HepG2 (cell line): ENCODE measurements around the gene PPP1R1B. TPM values are rescaled to one million over a fixed set of nuclear protein-coding genes. Genes with fewer than 3 reads are reported as not detected.
A peak's percentile ranks its signal among the peaks of the same experiment; 100 is the strongest.

Experiments used
- ATAC-seq: fragments of 200-7000 bp; cut with Tn5 transposase; 3 replicates; pipeline ENCODE4 v1.9.1; 2020; ENCODE audit warnings: mild to moderate bottlenecking, moderate library complexity
- BruUV-seq: library from RNA; stranded (reverse); fragments of 400-500 nt; replicated peaks from 2 replicates; lab custom pipeline; 2021; lab: Mats Ljungman, UMichigan
- CTCF ChIA-PET: fragments of 300-600 bp; formaldehyde crosslinking; extraction: SDS; loops from one replicate; lab custom pipeline; 2021; ENCODE audit warnings: low total read pairs, inconsistent platforms, low intra/inter-chr PET ratio; lab: Yijun Ruan, JAX
- POLR2A ChIA-PET: fragments of 350-600 bp; sonication (Branson Sonifier 250); formaldehyde crosslinking; loops from one replicate; lab custom pipeline; 2020; ENCODE audit warnings: antibody characterized with exemption, inconsistent platforms; lab: Yijun Ruan, JAX
- DNase-seq: peaks from one replicate; pipeline ENCODE4 v3.0.0-alpha.2; 2015; ENCODE audit warnings: low spot score
- FAIRE-seq: peaks from 3 replicates; lab custom pipeline; 2011; peaks lifted over from hg19 to GRCh38; lab: Jason Lieb, UNC
- H2AFZ ChIP-seq: one replicate; pipeline ENCODE4 v1.6.1; 2011; ENCODE audit warnings: low read length, inconsistent platforms
- H3K27ac ChIP-seq: fragments of 300-600 bp; 3 replicates; pipeline ENCODE4 v1.8.0; 2011; ENCODE audit warnings: mixed run types, mild to moderate bottlenecking, mixed read lengths, low read length, inconsistent platforms; ENCODE audit not compliant: insufficient read depth; ENCODE audit errors: extremely low read length
- H3K27me3 ChIP-seq, 2 experiments: fragments of 200-600 bp in 1 of 2; 2 replicates in 1 of 2; 3 replicates in 1 of 2; pipeline versions ENCODE4 v1.6.0 to v1.8.0; 2011; ENCODE audit warnings: low read length in 2 of 2, mild to moderate bottlenecking in 2 of 2, moderate library complexity in 2 of 2, inconsistent platforms in 1 of 2; ENCODE audit not compliant: insufficient read depth in 2 of 2, control insufficient read depth in 1 of 2
- H3K36me3 ChIP-seq, 2 experiments: fragments of 200-600 bp in 1 of 2; replicated peaks in 1 of 2; 2 replicates in 1 of 2; 3 replicates in 1 of 2; pipeline versions ENCODE4 v1.5.1 to v1.8.0; 2011; ENCODE audit warnings: low read length in 2 of 2, inconsistent platforms in 1 of 2; ENCODE audit not compliant: insufficient read depth in 2 of 2, control insufficient read depth in 1 of 2
- H3K4me1 ChIP-seq: 2 replicates; pipeline ENCODE4 v1.5.1; 2012; ENCODE audit warnings: low read length, inconsistent platforms; ENCODE audit not compliant: insufficient read depth
- H3K4me2 ChIP-seq: 2 replicates; pipeline ENCODE4 v1.6.0; 2011; ENCODE audit warnings: low read depth, low read length, inconsistent platforms
- H3K4me3 ChIP-seq, 3 experiments: fragments of 200-600 bp in 1 of 3; sonication (generic), shearing (Covaris generic) in 1 of 3; replicated peaks in 1 of 3; 2 replicates each; pipeline ENCODE4 v1.5.1; 2011 to 2016; ENCODE audit warnings: low read length in 3 of 3, inconsistent platforms in 2 of 3, low read depth in 2 of 3, mild to moderate bottlenecking in 2 of 3, control low read depth in 1 of 3, mixed read lengths in 1 of 3; ENCODE audit not compliant: insufficient read depth in 1 of 3
- H3K79me2 ChIP-seq: one replicate; pipeline ENCODE4 v1.6.1; 2011; ENCODE audit warnings: low read length, inconsistent platforms; ENCODE audit not compliant: insufficient read depth
- H3K9ac ChIP-seq: 2 replicates; pipeline ENCODE4 v1.6.0; 2011; ENCODE audit warnings: mild to moderate bottlenecking, low read depth, low read length, inconsistent platforms; ENCODE audit not compliant: insufficient read depth
- H3K9me3 ChIP-seq: 2 replicates; pipeline ENCODE4 v1.5.1; 2012; ENCODE audit warnings: mild to moderate bottlenecking, low read length
- H4K20me1 ChIP-seq: 2 replicates; pipeline ENCODE4 v1.6.0; 2011; ENCODE audit warnings: inconsistent platforms, mild to moderate bottlenecking, low read length, moderate library complexity; ENCODE audit not compliant: insufficient read depth
- ARNT ChIP-seq: fragments of 450-650 bp; IDR thresholded peaks from 2 replicates; pipeline ENCODE4 v1.6.1; 2017
- DBP ChIP-seq: sonication (generic); formaldehyde crosslinking; IDR thresholded peaks from 2 replicates; pipeline ENCODE4 v1.4.0; 2020; ENCODE audit warnings: missing genetic modification reagents; ENCODE audit errors: not compliant biosample characterization
- EZH2 ChIP-seq: conservative IDR thresholded peaks from 2 replicates; pipeline ENCODE4 v1.6.1; 2012; ENCODE audit warnings: mild to moderate bottlenecking, low read depth, low read length, moderate library complexity
- SALL1 ChIP-seq: sonication (generic); formaldehyde crosslinking; IDR thresholded peaks from 2 replicates; pipeline ENCODE4 v1.8.0; 2022; ENCODE audit warnings: mild to moderate bottlenecking, missing genetic modification reagents
- ZNF160 ChIP-seq: sonication (generic); formaldehyde crosslinking; IDR thresholded peaks from 2 replicates; pipeline ENCODE4 v1.8.0; 2022; ENCODE audit warnings: mild to moderate bottlenecking, inconsistent platforms, missing genetic modification reagents
- ZNF670 ChIP-seq: sonication (generic); formaldehyde crosslinking; IDR thresholded peaks from 2 replicates; pipeline ENCODE4 v1.8.0; 2022; ENCODE audit warnings: mild to moderate bottlenecking, missing genetic modification reagents, borderline replicate concordance
- WGBS: methylation state at CpG from one replicate; pipeline ENCODE4 v1.1.6; 2017; ENCODE audit warnings: low lambda C conversion rate; 5-methylcytosine and 5-hydroxymethylcytosine counted together
- in situ Hi-C: cut with HindIII; loops from 2 replicates; pipeline ENCODE4 v1.10.0; 2017; ENCODE audit warnings: low pct_unique_long_range_greater_than_20kb; ENCODE audit not compliant: extremely low pct_ligation_motif_present
- intact Hi-C: fragments of 100-400 bp; cut with micrococcal nuclease; formaldehyde crosslinking; loops from one replicate; pipeline ENCODE4 v1.10.0; 2022; ENCODE audit not compliant: unreplicated experiment
- polyA plus RNA-seq, 8 experiments: library from polyadenylated mRNA; depleted of rRNA in 3 of 8; stranded (reverse) in 7 of 8; unstranded in 1 of 8; fragments of >200 nt; fragmentation: Illumina TruSeq in 4 of 8; extraction: Trizol in 4 of 8; gene quantifications; 2 replicates each; pipeline versions ENCODE4 v1.2.1 to v1.2.3, GENCODE V29; 2011 to 2016; ENCODE audit warnings: low read depth in 4 of 8, missing spikeins in 1 of 8, mixed read lengths in 1 of 8; ENCODE audit not compliant: insufficient read depth in 1 of 8
- total RNA-seq, 5 experiments: library from RNA; depleted of rRNA; stranded (reverse); fragments of >200 nt; fragmentation: Illumina TruSeq; extraction: Trizol; gene quantifications; 2 replicates each; pipeline ENCODE4 v1.2.3, GENCODE V29; 2016; ENCODE audit warnings: low read depth in 1 of 5

Gene PPP1R1B
- total and polyA plus RNA-seq, 2 of the 13 experiments (the other 11 are each of a cell fraction or from before 2014, with no cell fraction given), result 0.08 TPM; not detected in 1

- POLR2A ChIA-PET, result no interaction called here
- WGBS, result 2% methylated on average over 13 of the region's 13 CpGs
- no peaks in the 10 kb centered on the region for H3K9me3 ChIP-seq
- no peaks in the 10 kb centered on the region for H3K36me3 ChIP-seq
- in situ Hi-C loops, result no loop called here
- no peak overlapping the region for H3K9ac ChIP-seq
- no peak overlapping the region for H2AFZ ChIP-seq
- H3K79me2 ChIP-seq, result no peaks in the 10 kb centered on the region
- no peak overlapping the region for H3K4me3 ChIP-seq
- FAIRE-seq (no peak), DNase-seq (no peak), ATAC-seq (no peak)
- H3K4me2 ChIP-seq, result no peak overlapping the region
- peaks cover 52 to 96% of the 10 kb centered on the region in 2 experiments for H3K27me3 ChIP-seq
- H4K20me1 ChIP-seq, result peaks cover 16% of the 10 kb centered on the region; the same call in 1 of the 2 replicates
- no TSS peak for BruUV-seq
- no peaks in the 10 kb centered on the region for H3K4me1 ChIP-seq
- intact Hi-C loops, result no loop called here
- no peak overlapping the region for H3K27ac ChIP-seq
- CTCF ChIA-PET, result no interaction called here
- no peak for TF ChIP-seq ZNF160 (CRISPR knock-in tag)
- TF ChIP-seq SALL1 (CRISPR knock-in tag), result no peak
- TF ChIP-seq DBP (CRISPR knock-in tag), result no peak
- TF ChIP-seq ARNT, result no peak
These were observed 26.3 kb upstream of the PPP1R1B start for GRCh38 chr17:39600288-39600996.

GRCh38 chr17:39600997-39601597, 25.7 kb upstream of the PPP1R1B start:
- H3K9ac ChIP-seq, result no peak overlapping the region
- TF ChIP-seq EZH2, result peak; percentile 78; the same call in 1 of the 2 replicates
- no peak for TF ChIP-seq ZNF670
- TF ChIP-seq, all 625 proteins: peak for 1
- no peak overlapping the region for H3K4me2 ChIP-seq
- H2AFZ ChIP-seq, result no peak overlapping the region
- in situ Hi-C loops, result no loop called here
- FAIRE-seq, result no peak
- H3K27me3 ChIP-seq, result peaks cover 56 to 96% of the 10 kb centered on the region in 2 experiments
- CTCF ChIA-PET, result no interaction called here
- POLR2A ChIA-PET, result no interaction called here
- no peak overlapping the region for H3K4me3 ChIP-seq
- H3K36me3 ChIP-seq, result no peaks in the 10 kb centered on the region
- H4K20me1 ChIP-seq, result peaks cover 16% of the 10 kb centered on the region; the same call in 1 of the 2 replicates
- H3K27ac ChIP-seq, result no peak overlapping the region
- 7% methylated on average over 17 of the region's 21 CpGs for WGBS
- no peaks in the 10 kb centered on the region for H3K4me1 ChIP-seq
- no TSS peak for BruUV-seq
- no peak for DNase-seq
- intact Hi-C loops, result no loop called here
- H3K79me2 ChIP-seq, result no peaks in the 10 kb centered on the region
- no peaks in the 10 kb centered on the region for H3K9me3 ChIP-seq
- no peak for ATAC-seq
